ENCODE data around the gene B4GALNT4. TPM values are rescaled to one million over a fixed set of nuclear protein-coding genes. Genes with fewer than 3 reads are reported as not detected.

The B4GALNT4 gene
- total and polyA plus RNA-seq, 2 of the 4 experiments (the other 2 are of a cell fraction) = 5.2 to 38.6 TPM

- Histone ChIP-seq H2BK15ac (ENCODE audit: low read depth, low read length) (no peak overlapping the region; the same call in 2 of the 3 replicates), H2BK120ac (ENCODE audit: low read depth, low read length) (peak overlapping the region; percentile 30; the same call in 1 of the 2 replicates), H3K9ac (ENCODE audit: low read depth, low read length) (0 out of 2 replicates have a peak overlapping the region, but pooled peaks have one; percentile 55), H4K8ac (ENCODE audit: low read depth in 2 of 2, low read length in 2 of 2) (peak overlapping the region in 1 of 2 experiments; percentile 24; a peak in 1 of 4 replicates), H3K23ac (ENCODE audit: low read depth, low read length) (0 out of 2 replicates have a peak overlapping the region, but pooled peaks have one; percentile 12), H3K14ac (replicated peaks; ENCODE audit: low read depth, low read length) (peak overlapping the region; percentile 64), H3K4me3 (ENCODE audit: insufficient read depth, low read depth, low read length) (no peak overlapping the region), H4K20me1 (ENCODE audit: insufficient read depth, low read length) (no peaks in the 10 kb centered on the region), H2BK20ac (ENCODE audit: low read depth, low read length) (no peak overlapping the region; the same call in 1 of the 2 replicates), H4K5ac (ENCODE audit: low read depth, low read length) (peak overlapping the region; percentile 85), H2BK5ac (ENCODE audit: low read depth, low read length, poor library complexity, severe bottlenecking) (no peak overlapping the region), H3K4me1 (ENCODE audit: control insufficient read depth, insufficient read depth, low read length) (peaks cover 5% of the 10 kb centered on the region), H3K18ac (ENCODE audit: low read depth, low read length) (peak overlapping the region; percentile 36; the same call in 1 of the 2 replicates), H3K79me1 (ENCODE audit: low read depth in 1 of 2, low read length in 2 of 2) (no peaks in the 10 kb centered on the region), H3K4ac (ENCODE audit: low read depth, low read length) (0 out of 2 replicates have a peak overlapping the region, but pooled peaks have one; percentile 15), H3K4me2 (ENCODE audit: low read depth, low read length) (0 out of 2 replicates have a peak overlapping the region, but pooled peaks have one; percentile 26), H3K27ac (ENCODE audit: insufficient read depth, low read length) (no peak overlapping the region), H3K36me3 (ENCODE audit: control insufficient read depth, insufficient read depth, low read length) (no peaks in the 10 kb centered on the region), H3K9me1 (ENCODE audit: insufficient read depth, low read length) (no peaks in the 10 kb centered on the region), H2AK9ac (replicated peaks; ENCODE audit: low read depth, low read length, poor library complexity) (no peak overlapping the region), H3K56ac (ENCODE audit: extremely low read depth, insufficient read depth, low read length) (no peak overlapping the region), H3K9me3 (ENCODE audit: control insufficient read depth, insufficient read depth, low read length) (no peaks in the 10 kb centered on the region), H2AFZ (replicated peaks; ENCODE audit: low read length, poor library complexity) (peak overlapping the region; percentile 87), H2AK5ac (ENCODE audit: low read depth, low read length) (peak overlapping the region; percentile 5; the same call in 1 of the 2 replicates), H3K27me3 (ENCODE audit: control insufficient read depth, insufficient read depth, low read length) (peaks cover 3% of the 10 kb centered on the region), H4K91ac (ENCODE audit: insufficient read depth, low read depth, low read length) (peak overlapping the region; percentile 22; the same call in 1 of the 2 replicates)
- in situ Hi-C loops (cut with MboI; ENCODE audit: low sequenced_read_pairs) = no loop called here
- DNase-seq (no peak), ATAC-seq (ENCODE audit: low read depth) (peak; percentile 37)
- ChIA-PET CTCF (no interaction called here), POLR2A (ENCODE audit: unreplicated experiment) (no interaction called here)
- dilution Hi-C loops (cut with HindIII; ENCODE audit: low sequenced_read_pairs, unreplicated experiment) = no loop called here
- intact Hi-C loops (cut with micrococcal nuclease) = no loop called here
- BruUV-seq (replicated peaks) = no TSS peak
- no CpG with 5 or more reads among the region's 15 CpGs for WGBS, 2 experiments (ENCODE audit: extremely low coverage in 2 of 2, insufficient read length in 1 of 2)
- TF ChIP-seq CHD1 (IDR thresholded peaks at IDR 0.05; ENCODE audit: low read depth, low read length) = no peak
- TF ChIP-seq MXI1 (IDR thresholded peaks at IDR 0.05; ENCODE audit: borderline replicate concordance, low read depth, low read length) = no peak
- TF ChIP-seq RCOR1 (IDR thresholded peaks at IDR 0.05; ENCODE audit: insufficient replicate concordance, low read length) = no peak
- TF ChIP-seq RAD21 (IDR thresholded peaks at IDR 0.05; ENCODE audit: low read length) = no peak
- no peak for TF ChIP-seq USF2 (IDR thresholded peaks at IDR 0.05; ENCODE audit: low read depth, low read length)
- TF ChIP-seq MAZ (IDR thresholded peaks at IDR 0.05; ENCODE audit: borderline replicate concordance, low read depth, low read length) = no peak
- TF ChIP-seq ELK1 (IDR thresholded peaks at IDR 0.05; ENCODE audit: borderline replicate concordance, low read depth, low read length) = no peak
- TF ChIP-seq CTCF (conservative IDR thresholded peaks at IDR 0.05; ENCODE audit: low read depth, low read length) = no peak
- TF ChIP-seq NFE2L2 (IDR thresholded peaks at IDR 0.05; ENCODE audit: low read depth, low read length) = no peak
- TF ChIP-seq POLR2A (IDR thresholded peaks at IDR 0.05; ENCODE audit: low read depth, low read length) = no peak
- TF ChIP-seq RFX5 (IDR thresholded peaks at IDR 0.05; ENCODE audit: low read depth, low read length) = no peak
- TF ChIP-seq MAFK (IDR thresholded peaks at IDR 0.05; ENCODE audit: low read depth, low read length) = no peak
- no peak for TF ChIP-seq CEBPB (IDR thresholded peaks at IDR 0.05; ENCODE audit: low read depth, low read length)
- no peak for TF ChIP-seq FOS (IDR thresholded peaks at IDR 0.05; ENCODE audit: low read depth, low read length)
Measured at GRCh38 chr11:335779-336658, 33.3 kb upstream of the B4GALNT4 start.
